H1 (cell line): ENCODE data around the gene LAIR2. TPM values are rescaled to one million over a fixed set of nuclear protein-coding genes. Genes with fewer than 3 reads are reported as not detected.

ENCODE experiments used
- CTCF ChIA-PET: fragments of 300-600 bp; sonication (Branson Sonifier 250); formaldehyde crosslinking; loops from one replicate; lab custom pipeline; 2021; ENCODE audit not compliant: partially characterized antibody; lab: Charles Lee
- POLR2A ChIA-PET: fragments of 300-600 bp; sonication (Branson Sonifier 250); formaldehyde crosslinking; loops from one replicate; lab custom pipeline; 2021; ENCODE audit warnings: inconsistent platforms; ENCODE audit not compliant: partially characterized antibody; lab: Charles Lee
- DNase-seq, 2 experiments: peaks; one replicate each; pipeline versions ENCODE4 v3.0.0 to v3.0.0-alpha.2; 2010 to 2022; ENCODE audit warnings: low spot score in 2 of 2, low read depth in 1 of 2, mixed read lengths in 1 of 2
- FAIRE-seq: peaks from 2 replicates; lab custom pipeline; 2011; peaks lifted over from hg19 to GRCh38; lab: Jason Lieb, UNC
- H2AFZ ChIP-seq: 2 replicates; pipeline ENCODE4 v1.8.1; 2012; ENCODE audit warnings: low read length, inconsistent platforms
- H2AK5ac ChIP-seq: 2 replicates; pipeline ENCODE4 v1.6.1; 2013; ENCODE audit warnings: low read depth, low read length
- H2BK120ac ChIP-seq: replicated peaks from 2 replicates; pipeline ENCODE3; 2013; ENCODE audit warnings: low read depth, low read length, inconsistent platforms
- H2BK12ac ChIP-seq: 2 replicates; pipeline ENCODE4 v1.6.1; 2013; ENCODE audit warnings: low read depth, low read length
- H2BK15ac ChIP-seq: 2 replicates; pipeline ENCODE4 v1.6.1; 2013; ENCODE audit warnings: low read length
- H2BK20ac ChIP-seq: 2 replicates; pipeline ENCODE4 v1.6.1; 2013; ENCODE audit warnings: low read length
- H2BK5ac ChIP-seq: 2 replicates; pipeline ENCODE4 v1.6.1; 2013; ENCODE audit warnings: low read depth, low read length
- H3K14ac ChIP-seq: 2 replicates; pipeline ENCODE4 v1.6.1; 2013; ENCODE audit warnings: inconsistent platforms; ENCODE audit not compliant: insufficient read length
- H3K18ac ChIP-seq: 2 replicates; pipeline ENCODE4 v1.6.1; 2013; ENCODE audit warnings: low read length; ENCODE audit errors: extremely low read depth
- H3K23ac ChIP-seq: 2 replicates; pipeline ENCODE4 v1.6.1; 2013; ENCODE audit warnings: inconsistent platforms; ENCODE audit not compliant: insufficient read length
- H3K23me2 ChIP-seq: 2 replicates; pipeline ENCODE4 v1.6.1; 2013; ENCODE audit warnings: low read depth, low read length
- H3K27ac ChIP-seq: 2 replicates; pipeline ENCODE4 v1.6.1; 2011; ENCODE audit warnings: low read depth, low read length, inconsistent platforms
- H3K27me3 ChIP-seq, 4 experiments: replicated peaks in 1 of 4; 1 replicate in 1 of 4; 2 replicates in 3 of 4; pipeline versions ENCODE4 v1.6.1 to v1.8.1; 2011 to 2013; ENCODE audit warnings: low read length in 3 of 4, mild to moderate bottlenecking in 3 of 4, inconsistent platforms in 2 of 4, mixed read lengths in 2 of 4, moderate library complexity in 1 of 4; ENCODE audit not compliant: control insufficient read depth in 3 of 4, insufficient read depth in 3 of 4; ENCODE audit errors: extremely low read depth in 1 of 4
- H3K36me3 ChIP-seq, 4 experiments: 2 replicates each; pipeline versions ENCODE4 v1.6.1 to v1.8.1; 2011 to 2013; ENCODE audit warnings: mild to moderate bottlenecking in 4 of 4, low read length in 3 of 4, moderate library complexity in 2 of 4, control low read depth in 1 of 4, inconsistent platforms in 1 of 4; ENCODE audit not compliant: insufficient read depth in 4 of 4, control insufficient read depth in 2 of 4
- H3K4ac ChIP-seq: replicated peaks from 2 replicates; pipeline ENCODE3; 2013; ENCODE audit warnings: low read length, low read depth, mixed read lengths, inconsistent platforms; ENCODE audit not compliant: insufficient read length
- H3K4me1 ChIP-seq, 4 experiments: replicated peaks in 1 of 4; 1 replicate in 1 of 4; 2 replicates in 3 of 4; pipeline versions ENCODE4 v1.6.1 to v1.8.1; 2011 to 2013; ENCODE audit warnings: low read length in 3 of 4, inconsistent platforms in 2 of 4, mixed read lengths in 1 of 4; ENCODE audit not compliant: insufficient read depth in 4 of 4, control insufficient read depth in 3 of 4
- H3K4me2 ChIP-seq, 2 experiments: 2 replicates each; pipeline versions ENCODE4 v1.6.1 to v1.8.1; 2011 to 2013; ENCODE audit warnings: low read depth in 2 of 2, low read length in 2 of 2, control low read depth in 1 of 2, inconsistent platforms in 1 of 2, mild to moderate bottlenecking in 1 of 2; ENCODE audit not compliant: insufficient read depth in 1 of 2
- H3K4me3 ChIP-seq, 4 experiments: fragments of 200-600, 300-600 bp in 1 of 4; sonication (generic), shearing (Covaris generic), sonication (Bioruptor Twin) in 1 of 4; 2 replicates each; pipeline versions ENCODE4 v1.5.1 to v1.8.1; 2011 to 2016; ENCODE audit warnings: low read length in 4 of 4, low read depth in 3 of 4, control low read depth in 2 of 4, inconsistent platforms in 2 of 4, mild to moderate bottlenecking in 2 of 4, mixed read lengths in 1 of 4, moderate library complexity in 1 of 4; ENCODE audit not compliant: insufficient read depth in 2 of 4; ENCODE audit errors: extremely low read depth in 1 of 4
- H3K56ac ChIP-seq: replicated peaks from 2 replicates; pipeline ENCODE3; 2013; ENCODE audit warnings: low read depth, mild to moderate bottlenecking, mixed read lengths, low read length, inconsistent platforms; ENCODE audit not compliant: insufficient read length
- H3K79me1 ChIP-seq: 2 replicates; pipeline ENCODE4 v1.6.1; 2013; ENCODE audit warnings: low read depth, low read length, control low read depth
- H3K79me2 ChIP-seq, 2 experiments: 2 replicates each; pipeline versions ENCODE4 v1.6.1 to v1.8.1; 2012 to 2013; ENCODE audit warnings: low read length in 2 of 2, mild to moderate bottlenecking in 2 of 2, inconsistent platforms in 1 of 2; ENCODE audit not compliant: insufficient read depth in 2 of 2, control insufficient read depth in 1 of 2
- H3K9ac ChIP-seq, 4 experiments: replicated peaks in 1 of 4; 1 replicate in 1 of 4; 2 replicates in 3 of 4; pipeline versions ENCODE4 v1.6.1 to v1.8.1; 2011 to 2013; ENCODE audit warnings: low read depth in 3 of 4, low read length in 3 of 4, control low read depth in 2 of 4, mild to moderate bottlenecking in 2 of 4, moderate library complexity in 2 of 4, inconsistent platforms in 1 of 4; ENCODE audit errors: extremely low read depth in 1 of 4
- H3K9me3 ChIP-seq, 2 experiments: 2 replicates each; pipeline versions ENCODE4 v1.6.1 to v1.8.1; 2012 to 2013; ENCODE audit warnings: mild to moderate bottlenecking in 2 of 2, moderate library complexity in 2 of 2, control low read depth in 1 of 2, inconsistent platforms in 1 of 2, low read depth in 1 of 2, low read length in 1 of 2, mixed read lengths in 1 of 2; ENCODE audit not compliant: insufficient read depth in 2 of 2
- H4K20me1 ChIP-seq, 2 experiments: replicated peaks in 1 of 2; 2 replicates each; pipeline versions ENCODE3 to v1.8.1; 2011 to 2013; ENCODE audit warnings: inconsistent platforms in 2 of 2, low read length in 2 of 2, mild to moderate bottlenecking in 1 of 2; ENCODE audit not compliant: insufficient read depth in 2 of 2, control insufficient read depth in 1 of 2
- H4K5ac ChIP-seq: 2 replicates; pipeline ENCODE4 v1.6.1; 2013; ENCODE audit warnings: low read length, low read depth, mixed read lengths, inconsistent platforms; ENCODE audit not compliant: insufficient read length
- H4K8ac ChIP-seq: 2 replicates; pipeline ENCODE4 v1.8.0; 2013; ENCODE audit warnings: mild to moderate bottlenecking, moderate library complexity, low read length, inconsistent platforms; ENCODE audit not compliant: insufficient read depth; ENCODE audit errors: extremely low read depth
- H4K91ac ChIP-seq: replicated peaks from 2 replicates; pipeline ENCODE3; 2013; ENCODE audit warnings: low read length, mixed read lengths, inconsistent platforms; ENCODE audit not compliant: insufficient read length
- ASH2L ChIP-seq: fragments of 200-600, 300-600 bp; sonication (generic); IDR thresholded peaks from one replicate; pipeline ENCODE4 v1.7.1; 2017; ENCODE audit warnings: low read length
- E2F6 ChIP-seq: IDR thresholded peaks from 2 replicates; pipeline ENCODE4 v1.6.1; 2012; ENCODE audit warnings: inconsistent platforms
- EP300 ChIP-seq, 2 experiments: IDR thresholded peaks; 1 replicate in 1 of 2; 2 replicates in 1 of 2; pipeline ENCODE4 v1.6.1; 2011 to 2012; ENCODE audit warnings: low read depth in 2 of 2, low read length in 2 of 2, mild to moderate bottlenecking in 2 of 2, borderline replicate concordance in 1 of 2, inconsistent platforms in 1 of 2, moderate library complexity in 1 of 2
- HDAC2 ChIP-seq, 2 experiments: fragments of 300-600 bp in 1 of 2; sonication (generic) in 1 of 2; IDR thresholded peaks; 2 replicates each; pipeline ENCODE4 v1.6.1; 2011 to 2012; ENCODE audit warnings: low read depth in 2 of 2, low read length in 2 of 2, mild to moderate bottlenecking in 2 of 2, moderate library complexity in 2 of 2, borderline replicate concordance in 1 of 2, inconsistent platforms in 1 of 2
- HDAC6 ChIP-seq: IDR thresholded peaks from one replicate; pipeline ENCODE4 v1.7.1; 2012; ENCODE audit warnings: low read depth, mild to moderate bottlenecking, inconsistent platforms, low read length, moderate library complexity
- JUND ChIP-seq: IDR thresholded peaks from 2 replicates; pipeline ENCODE4 v1.6.1; 2011; ENCODE audit warnings: mild to moderate bottlenecking, improper control_type of control experiment, low read length
- POLR2AphosphoS5 ChIP-seq: IDR thresholded peaks from 2 replicates; pipeline ENCODE4 v1.6.1; 2011; ENCODE audit warnings: low read depth, low read length
- SIX5 ChIP-seq: IDR thresholded peaks from 2 replicates; pipeline ENCODE4 v1.6.1; 2011; ENCODE audit warnings: mild to moderate bottlenecking, low read depth, low read length
- ZNF274 ChIP-seq: IDR thresholded peaks from 2 replicates; pipeline ENCODE4 v1.7.0; 2012; ENCODE audit warnings: low read length, borderline replicate concordance; ENCODE audit errors: extremely low read depth
- WGBS, 2 experiments: shearing (Covaris generic) in 1 of 2; methylation state at CpG; one replicate each; pipeline versions ENCODE4 v1.1.6 to v1.1.7; 2013 to 2015; ENCODE audit warnings: low lambda C conversion rate in 2 of 2, mixed read lengths in 2 of 2, inconsistent platforms in 1 of 2, low coverage in 1 of 2, missing lambda C conversion rate in 1 of 2; ENCODE audit not compliant: insufficient replicate concordance in 2 of 2, insufficient coverage in 1 of 2, insufficient read length in 1 of 2; ENCODE audit errors: extremely low coverage in 1 of 2, missing lambda C conversion rate in 1 of 2; 5-methylcytosine and 5-hydroxymethylcytosine counted together
- long read RNA-seq, 2 experiments: library from RNA in 1 of 2; library from capped mRNA in 1 of 2; stranded (forward); transcript quantifications; one replicate each; pipeline ENCODE4 v2.0.0, GENCODE V29; 2021; ENCODE audit warnings: inconsistent platforms in 1 of 2
- polyA minus RNA-seq, 3 experiments: library from RNA; depleted of rRNA, polyadenylated mRNA; stranded (reverse); fragments of >200 nt; gene quantifications; 1 replicate in 2 of 3; 2 replicates in 1 of 3; pipeline ENCODE4 v1.2.3, GENCODE V29; 2011
- polyA plus RNA-seq, 7 experiments: library from polyadenylated mRNA; depleted of rRNA in 3 of 7; stranded (reverse) in 5 of 7; unstranded in 2 of 7; fragments of >200 nt in 5 of 7; fragments of 200-250 nt in 2 of 7; gene quantifications; 1 replicate in 5 of 7; 2 replicates in 1 of 7; 4 replicates in 1 of 7; pipeline versions ENCODE4 v1.2.1 to v1.2.3, GENCODE V29; 2011 to 2013; ENCODE audit warnings: missing spikeins in 2 of 7, mixed read lengths in 2 of 7
- total RNA-seq: library from RNA; stranded (reverse); fragmentation: NEBNext Ultra II Directional; extraction: Animal tissue kit (Norgen Biotek cat#: 25700); gene quantifications from 2 replicates; pipeline ENCODE4 v1.2.1, GENCODE V29; 2021
- TF ChIP-seq, protein P1 (sequence below): IDR thresholded peaks from 2 replicates; pipeline ENCODE4 v1.6.1; 2011; ENCODE audit warnings: low read depth, mild to moderate bottlenecking, low read length; ENCODE audit not compliant: insufficient read depth

Gene LAIR2
- total RNA-seq (not detected in 2 replicates), polyA plus RNA-seq (2011; rRNA removed) (not detected in 2 replicates), polyA minus RNA-seq (2011; rRNA and poly(A)+ RNA removed) (not detected in 2 replicates)
- polyA plus RNA-seq (2011; cell fraction: cytosol; rRNA removed): not detected
- not detected for polyA plus RNA-seq (2011; cell fraction: nucleus; rRNA removed)
- not detected in 4 replicates for polyA plus RNA-seq (2012, experiment 1 of 2)
- not detected for polyA plus RNA-seq (2012, experiment 2 of 2)
- not detected for polyA plus RNA-seq (2013, experiment 1 of 2)
- not detected for polyA plus RNA-seq (2013, experiment 2 of 2)
- not detected for polyA minus RNA-seq (2011; cell fraction: cytosol; rRNA and poly(A)+ RNA removed)
- polyA minus RNA-seq (2011; cell fraction: nucleus; rRNA and poly(A)+ RNA removed): not detected
- long read RNA-seq, experiment 1: 0 reads
- long read RNA-seq, experiment 2: 0 reads

DNA sequence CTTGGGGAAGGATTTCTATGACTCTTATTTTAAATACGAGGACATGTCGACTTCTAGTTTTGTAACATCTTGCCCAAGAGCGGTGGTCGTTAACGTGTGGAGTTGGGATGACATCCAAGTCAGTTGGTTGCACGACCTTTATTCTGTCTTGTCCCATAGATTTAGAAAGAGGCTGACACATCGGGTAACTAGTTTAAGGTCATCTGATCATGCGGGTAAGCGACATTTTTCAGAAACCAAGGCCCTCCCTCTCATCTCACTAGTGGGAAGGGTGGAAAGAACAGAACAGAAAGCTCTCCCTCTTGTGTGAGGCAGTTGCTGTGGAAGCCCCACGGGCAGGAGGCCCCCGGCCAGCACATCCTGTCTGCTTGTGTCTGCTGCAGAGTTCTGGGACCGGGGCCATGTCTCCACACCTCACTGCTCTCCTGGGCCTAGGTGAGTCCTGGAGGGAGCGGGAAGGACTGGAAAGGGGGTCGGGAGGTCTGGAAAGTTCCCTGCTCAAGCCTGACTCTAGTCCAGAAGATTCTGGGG, at the start of gene LAIR2:
TSS of gene LAIR2 (plus strand) at position 314 of the 531 bp plus-strand sequence. CDS start at position 402, 88 bp downstream.
- Histone ChIP-seq H3K23ac (no peak within 1 kb of the TSS), H3K36me3 (no peaks in the 10 kb centered on the region), H4K5ac (no peak within 1 kb of the TSS), H3K79me1 (no peaks in the 10 kb centered on the region), H3K4ac (no peak within 1 kb of the TSS), H3K9ac (no peak within 1 kb of the TSS), H2AK5ac (no peak within 1 kb of the TSS), H3K18ac (no peak within 1 kb of the TSS), H2BK15ac (no peak within 1 kb of the TSS), H3K79me2 (no peaks in the 10 kb centered on the region), H3K14ac (no peak within 1 kb of the TSS), H2BK20ac (no peak within 1 kb of the TSS), H3K23me2 (no peaks in the 10 kb centered on the region), H4K8ac (no peak within 1 kb of the TSS), H4K91ac (no peak within 1 kb of the TSS), H2BK5ac (no peak within 1 kb of the TSS), H3K9me3 (peaks cover 33 to 62% of the 10 kb centered on the region in 2 experiments), H3K4me3 (no peak within 1 kb of the TSS), H3K27me3 (no peaks in the 10 kb centered on the region), H2BK12ac (no peak within 1 kb of the TSS), H3K4me1 (no peaks in the 10 kb centered on the region; a peak in 1 of 7 replicates), H3K27ac (no peak within 1 kb of the TSS), H2BK120ac (no peak within 1 kb of the TSS), H4K20me1 (no peaks in the 10 kb centered on the region), H3K56ac (no peak within 1 kb of the TSS), H2AFZ (no peak within 1 kb of the TSS), H3K4me2 (no peak within 1 kb of the TSS)
- WGBS, 2 experiments: 87% methylated on average over 14 of the region's 14 CpGs; no CpG with 5 or more reads in 1 of the 2 experiments
- CTCF ChIA-PET: no interaction called here
- POLR2A ChIA-PET: no interaction called here
- FAIRE-seq (no peak), DNase-seq (no peak)
- TF ChIP-seq E2F6 (no peak), ASH2L (no peak), EP300 (IDR thresholded peaks at IDR 0.05; ENCODE audit: borderline replicate concordance in 1 of 2, low read depth in 2 of 2, low read length in 2 of 2) (no peak), ZNF274 (no peak), SIX5 (no peak), POLR2AphosphoS5 (no peak), HDAC2 (IDR thresholded peaks at IDR 0.05; ENCODE audit: borderline replicate concordance in 1 of 2, low read depth in 2 of 2, low read length in 2 of 2) (no peak), HDAC6 (no peak), JUND (no peak)
- TF ChIP-seq, protein P1, sequence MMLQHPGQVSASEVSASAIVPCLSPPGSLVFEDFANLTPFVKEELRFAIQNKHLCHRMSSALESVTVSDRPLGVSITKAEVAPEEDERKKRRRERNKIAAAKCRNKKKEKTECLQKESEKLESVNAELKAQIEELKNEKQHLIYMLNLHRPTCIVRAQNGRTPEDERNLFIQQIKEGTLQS: no peak
